Activated CD8-positive, alpha-beta memory T cell treated with anti-CD3 and anti-CD28 coated beads, Interleukin-2, amount 50 U/mL, for 24 hours (primary cell): ENCODE data around the gene SELENOI.
"Not testable (repeated sequence)": the region's sequence is repeated elsewhere in the genome, so short reads cannot be mapped to it uniquely, and the experiment has no call there.

Experiments used
- DNase-seq: peaks from one replicate; pipeline ENCODE4 v3.0.0-alpha.2; 2020; ENCODE audit errors: extremely low read depth

Gene SELENOI

DNA sequence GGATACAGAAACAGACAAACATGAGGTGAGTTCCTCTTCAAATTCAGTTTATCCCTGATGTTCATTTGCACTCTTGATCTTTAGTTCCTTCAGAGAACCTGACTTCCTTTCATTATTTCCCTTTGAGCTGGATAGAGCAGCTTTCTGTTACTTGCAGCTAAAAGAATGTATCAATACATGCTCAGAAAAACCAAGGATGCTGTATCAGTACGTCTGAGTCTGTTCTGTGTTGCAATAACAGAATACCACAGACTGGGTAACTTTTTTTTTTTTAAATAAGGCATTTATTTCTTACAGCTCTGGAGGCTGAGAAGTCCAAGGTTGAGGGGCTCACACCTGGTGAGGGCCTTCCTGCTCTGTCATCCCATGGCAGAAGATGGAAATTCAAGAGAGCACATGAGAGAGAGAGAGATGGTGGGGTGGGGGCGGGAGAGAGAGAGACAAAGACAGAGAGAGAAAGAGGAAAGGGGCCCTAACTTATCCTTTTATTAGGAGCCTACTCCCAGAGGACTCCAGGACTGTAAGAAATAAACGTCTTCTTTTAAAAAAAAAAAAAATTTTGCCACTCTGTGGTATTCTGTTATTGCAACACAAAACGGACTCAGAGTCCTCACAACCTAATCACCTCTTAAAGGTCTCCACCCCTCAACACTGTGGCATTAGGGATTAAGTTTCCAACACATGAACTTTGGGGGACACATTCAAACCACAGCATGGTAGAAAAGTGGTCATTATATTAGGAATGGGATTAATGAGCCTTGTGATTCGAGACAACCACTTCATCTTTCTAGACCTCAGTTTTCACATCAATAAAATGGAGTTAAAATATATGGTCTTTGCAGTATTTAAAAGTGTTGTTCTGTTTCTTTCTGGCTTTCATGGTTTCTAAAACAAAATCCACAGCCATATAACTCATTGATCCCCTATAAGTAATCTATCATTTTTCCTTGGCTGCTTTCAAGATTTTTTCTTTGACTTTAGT is 18.4 kb upstream of the SELENOI start:
- no peak for DNase-seq

GRCh38 chr2:26329083-26329482 is 16.9 kb upstream of the SELENOI start:
- not testable (repeated sequence) for DNase-seq

- DNase-seq, result peak; percentile 59
Observed at GRCh38 chr2:26330114-26330549, 15.8 kb upstream of the SELENOI start.

DNA sequence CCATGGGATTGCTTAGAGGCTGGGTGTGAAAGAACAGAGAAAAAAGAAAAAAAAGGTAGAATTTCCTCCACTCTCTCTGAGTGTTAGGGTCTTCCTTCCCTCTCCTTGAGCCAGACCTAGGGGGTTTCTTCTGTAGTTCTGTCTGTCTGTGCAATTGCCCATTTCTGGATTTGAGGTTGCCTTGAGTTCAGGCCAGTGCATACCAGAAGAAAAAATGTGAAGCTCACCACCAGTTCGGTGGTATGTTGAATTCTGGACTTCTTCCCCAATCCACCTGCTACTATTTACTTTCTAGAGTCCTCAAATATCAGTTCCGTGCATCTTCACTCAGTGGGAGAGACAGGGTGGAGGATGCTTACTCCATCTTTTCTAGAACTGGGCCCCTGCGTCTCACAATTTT is 15.3 kb upstream of the SELENOI start:
- no peak for DNase-seq

- not testable (repeated sequence) for DNase-seq
Observed at GRCh38 chr2:26331321-26331720, 14.6 kb upstream of the SELENOI start.

- no peak for DNase-seq
Observed at GRCh38 chr2:26333293-26333692, 12.7 kb upstream of the SELENOI start.

DNA sequence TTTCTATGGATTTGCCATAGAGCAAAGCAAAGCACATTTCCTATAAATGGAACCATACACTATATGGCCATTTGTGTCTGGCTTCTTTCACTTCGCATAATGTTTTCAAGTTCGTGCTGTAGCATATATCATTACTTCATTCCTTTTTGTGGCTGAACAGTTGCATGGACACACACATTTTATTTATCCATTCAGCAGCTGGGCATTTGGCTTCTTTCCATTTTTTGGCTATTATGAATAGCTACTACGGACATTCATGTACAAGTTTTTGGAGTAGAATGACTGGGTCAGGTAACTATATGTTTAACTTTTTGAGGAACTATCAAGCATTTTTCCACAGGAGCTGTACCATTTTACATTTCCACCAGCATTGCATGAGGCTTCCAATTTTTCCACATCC is 10.7 kb upstream of the SELENOI start:
- DNase-seq, result no peak

GRCh38 chr2:26336719-26337118 is 9.2 kb upstream of the SELENOI start:
- DNase-seq, result no peak

- DNase-seq, result no peak
Observed at GRCh38 chr2:26337298-26337697, 8.6 kb upstream of the SELENOI start.

DNA sequence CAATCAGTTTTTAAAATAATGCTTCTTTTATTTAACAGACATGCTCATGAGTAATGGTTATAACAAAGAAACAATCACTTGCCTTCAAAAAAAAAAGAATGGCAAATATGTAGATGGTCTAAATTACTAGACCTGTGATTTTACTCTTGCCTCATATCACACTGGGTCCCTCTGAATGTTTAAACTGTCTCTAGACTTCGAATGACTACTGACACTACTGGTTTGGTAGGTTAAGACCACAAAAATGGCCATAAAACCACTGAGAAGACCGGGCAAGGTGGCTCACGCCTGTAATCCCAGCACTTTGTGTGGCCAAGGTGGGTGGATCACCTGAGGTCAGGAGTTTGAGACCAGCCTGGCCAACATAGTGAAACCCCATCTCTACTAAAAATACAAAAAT is 5.1 kb upstream of the SELENOI start:
- DNase-seq, result no peak

- no peak for DNase-seq
Observed at GRCh38 chr2:26344581-26345282, 1.2 kb upstream of the SELENOI start.

GRCh38 chr2:26345283-26345544 is 729 bp upstream of the SELENOI start:
- DNase-seq, result no peak

GRCh38 chr2:26346454-26347053 is 611 bp downstream of the SELENOI start, which contains the start of gene ADGRF3:
TSS of gene ADGRF3 (minus strand) at chr2:26346789. CDS start at chr2:26346234, 555 bp downstream.
- no peak for DNase-seq

GRCh38 chr2:26347286-26347865 is 1.4 kb downstream of the SELENOI start:
- no peak for DNase-seq

GRCh38 chr2:26349690-26350089 is 3.7 kb downstream of the SELENOI start:
- DNase-seq, result no peak

GRCh38 chr2:26351375-26352090 is 5.6 kb downstream of the SELENOI start:
- no peak for DNase-seq

DNA sequence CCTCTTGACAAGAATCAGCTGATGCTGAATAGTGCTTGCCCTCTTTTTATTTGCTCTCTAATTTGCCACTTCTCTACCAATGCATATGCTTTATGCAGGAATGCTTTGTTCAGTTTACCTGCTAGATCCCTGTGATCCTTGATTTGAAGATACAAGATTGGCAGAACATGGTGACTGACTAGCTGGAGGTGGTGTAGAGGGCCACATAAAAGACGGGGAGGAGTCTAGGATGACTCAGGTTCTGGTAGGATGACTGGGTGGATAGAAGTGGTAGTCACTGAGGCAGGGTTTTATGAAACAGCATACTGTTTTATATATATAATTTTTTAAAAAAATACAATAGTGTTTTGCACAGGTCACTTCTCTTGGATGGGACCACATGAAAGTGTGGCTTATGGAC is 6.9 kb downstream of the SELENOI start:
- no peak for DNase-seq

- not testable (repeated sequence) for DNase-seq
Observed at GRCh38 chr2:26354469-26354868, 8.5 kb downstream of the SELENOI start.

DNA sequence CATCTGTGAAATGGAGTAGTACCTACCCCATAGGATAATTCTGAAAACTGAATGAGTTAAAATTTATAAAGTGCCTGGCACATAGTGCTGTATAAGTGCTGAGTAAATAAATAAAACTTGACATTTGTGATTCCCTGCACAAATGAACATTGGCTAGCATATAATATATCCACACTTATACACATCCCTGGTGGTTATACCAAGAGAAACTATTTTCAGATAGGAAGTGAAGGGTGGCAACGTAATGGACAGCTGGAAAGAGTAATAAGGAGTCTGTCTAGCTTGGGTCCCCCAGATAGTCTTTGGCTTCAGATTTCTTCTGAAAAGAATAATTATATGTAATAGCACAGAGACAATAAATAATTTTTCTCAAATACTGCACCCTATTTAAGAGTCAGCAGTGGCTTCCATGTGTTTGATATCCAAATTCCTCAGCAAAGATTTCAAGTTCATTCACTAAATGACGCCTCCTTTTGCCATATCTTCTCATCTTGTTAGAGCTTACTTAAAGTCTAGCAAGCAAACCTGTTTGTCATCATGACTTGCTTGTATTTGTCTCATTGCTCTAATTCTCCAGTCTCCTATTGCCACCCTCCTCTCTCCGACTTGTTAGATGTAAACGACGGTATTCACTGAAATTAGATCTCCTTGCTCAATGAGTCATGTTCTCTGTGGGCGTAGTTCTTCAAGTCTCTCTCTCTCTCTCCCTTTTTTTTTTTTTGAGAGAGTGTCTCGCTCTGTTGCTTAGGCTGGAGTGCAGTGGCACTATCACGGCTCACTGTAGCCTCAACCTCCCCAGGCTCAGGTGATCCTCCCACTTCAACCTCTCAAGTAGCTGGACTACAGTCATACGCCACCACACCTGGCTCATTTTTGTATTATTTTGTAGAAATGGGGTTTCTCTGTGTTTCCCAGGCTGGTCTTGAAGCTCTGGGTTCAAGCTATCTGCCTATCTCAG is 9.4 kb downstream of the SELENOI start:
- no peak for DNase-seq

DNA sequence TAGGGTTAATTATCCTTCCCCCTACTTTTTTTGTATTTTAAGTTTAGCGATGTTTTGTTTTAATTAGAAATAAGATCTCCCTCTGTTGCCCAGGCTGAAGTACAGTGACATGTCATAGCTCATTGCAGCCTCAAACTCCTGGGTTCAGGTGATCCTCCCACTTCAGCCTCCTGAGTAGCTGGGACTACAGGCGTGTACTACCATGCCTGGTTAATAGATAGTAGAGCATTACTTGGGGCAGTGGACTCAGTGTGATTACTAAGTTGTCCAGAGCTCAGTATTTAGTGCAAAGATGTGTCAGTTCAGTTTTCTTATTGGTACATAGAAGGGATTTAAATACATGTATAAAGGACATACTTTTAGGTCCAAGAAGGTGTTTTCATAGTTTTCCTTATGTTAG is 10.2 kb downstream of the SELENOI start:
- no peak for DNase-seq
